GM19452 (cell line): Measurements from ENCODE around the gene TSPAN18.

Experiments used
- ATAC-seq: cut with Tn5 transposase; IDR thresholded peaks from one replicate; pipeline ENCODE4 v1.9.1; 2021; ENCODE audit not compliant: unreplicated experiment

TSPAN18 gene

DNA sequence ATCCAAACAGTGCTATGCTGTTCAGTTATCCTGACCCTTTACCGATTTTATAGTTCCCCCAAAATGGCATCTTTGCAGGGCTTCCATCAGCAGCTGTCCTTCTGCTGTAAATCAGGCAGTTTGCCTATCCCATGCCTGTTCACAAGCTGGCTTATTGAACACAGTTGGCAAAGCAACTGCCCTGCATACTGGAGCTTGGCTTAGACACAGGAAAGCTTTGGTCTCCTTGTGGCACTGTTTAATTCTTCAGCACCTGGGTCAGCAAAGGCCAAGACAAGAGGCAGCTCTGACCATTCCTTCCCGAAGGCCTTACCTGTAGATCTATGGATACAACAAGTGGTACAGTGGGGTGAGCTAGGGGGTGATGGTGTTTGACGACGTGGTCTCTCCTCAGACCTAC lies 32.2 kb downstream of the TSPAN18 start:
- ATAC-seq, result no peak

DNA sequence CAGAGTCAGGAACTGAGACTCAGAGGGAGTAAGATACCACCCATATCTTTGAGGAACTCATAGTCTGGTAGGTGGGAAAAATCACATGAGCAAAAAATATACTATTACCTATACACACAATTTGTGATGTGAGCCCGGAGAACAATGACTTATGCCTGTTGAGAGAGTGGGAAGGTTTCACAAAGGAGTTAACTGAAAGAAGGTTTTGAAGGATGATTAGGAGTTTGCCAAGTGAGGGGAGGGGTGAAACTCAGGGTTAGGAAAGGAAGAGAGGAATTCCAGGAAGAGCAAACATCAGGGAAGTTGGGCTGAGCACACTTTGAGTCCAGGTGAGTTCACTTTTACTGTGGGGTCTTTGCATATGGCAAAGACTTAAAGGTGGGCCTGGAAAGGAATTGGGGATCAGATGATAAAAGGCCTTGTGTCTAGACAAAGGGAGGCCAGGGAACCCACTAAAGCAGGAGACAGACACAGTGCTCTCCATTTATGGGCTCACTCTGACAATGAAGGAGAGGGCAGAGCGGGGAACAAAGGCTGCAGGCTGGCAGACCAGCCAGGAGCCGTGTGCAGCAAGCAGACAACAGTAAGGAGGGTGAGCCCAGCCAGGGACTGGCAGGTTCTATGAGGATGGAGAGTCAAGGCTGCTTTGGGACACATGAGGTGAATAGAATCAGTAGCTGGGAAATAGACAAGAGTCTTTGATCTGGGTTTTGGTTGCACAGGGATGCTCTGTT lies 33.1 kb downstream of the TSPAN18 start:
- ATAC-seq, result no peak

DNA sequence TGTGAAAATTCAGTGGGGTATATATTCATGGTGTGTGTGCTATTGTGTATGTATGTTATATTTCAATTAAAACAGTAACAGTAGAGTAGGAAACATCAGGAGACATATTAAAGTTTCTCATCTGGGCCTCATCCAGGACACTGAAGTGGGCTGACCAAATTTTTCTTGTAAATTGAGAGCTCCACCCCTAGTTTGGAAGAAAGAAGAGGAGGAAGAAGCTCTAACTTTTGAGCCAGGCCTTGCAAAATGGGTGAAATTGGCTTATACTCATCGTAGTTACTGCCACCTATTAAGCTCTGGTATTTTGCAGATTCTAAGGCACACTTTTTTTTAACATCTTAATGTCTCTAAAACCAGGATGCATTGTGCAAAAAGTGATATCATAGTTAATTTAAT lies 33.7 kb downstream of the TSPAN18 start:
- no peak for ATAC-seq

DNA sequence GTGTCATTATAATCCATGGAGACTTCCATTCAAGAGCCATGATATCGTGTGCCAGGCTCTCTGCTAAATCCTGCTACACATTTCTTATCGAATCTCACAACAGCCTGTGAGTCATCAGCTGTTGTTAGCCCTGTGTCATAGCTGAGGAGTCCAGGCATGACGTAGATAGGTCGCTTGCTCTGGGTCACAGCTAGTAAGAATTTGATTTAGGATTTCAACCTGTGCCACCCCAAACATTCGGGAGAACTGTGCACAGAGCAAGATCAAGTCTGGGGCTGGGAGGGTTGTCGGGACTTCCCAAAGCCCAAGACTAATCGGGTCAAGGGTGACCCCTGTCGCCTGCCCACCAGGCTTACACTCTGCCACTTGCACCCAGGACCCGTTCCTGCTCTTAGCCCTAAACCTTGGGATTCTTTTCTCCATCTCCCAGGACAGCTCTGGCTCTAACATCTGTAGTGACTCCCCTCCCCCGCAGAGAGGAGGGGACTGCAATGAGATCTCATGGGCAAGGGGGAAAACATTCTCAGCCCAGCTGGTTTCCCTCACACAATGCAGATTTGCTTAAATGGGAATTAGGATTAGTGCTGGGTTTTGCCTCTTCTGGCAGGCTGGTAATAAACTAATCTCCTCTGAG lies 34.3 kb downstream of the TSPAN18 start:
- ATAC-seq, result no peak

DNA sequence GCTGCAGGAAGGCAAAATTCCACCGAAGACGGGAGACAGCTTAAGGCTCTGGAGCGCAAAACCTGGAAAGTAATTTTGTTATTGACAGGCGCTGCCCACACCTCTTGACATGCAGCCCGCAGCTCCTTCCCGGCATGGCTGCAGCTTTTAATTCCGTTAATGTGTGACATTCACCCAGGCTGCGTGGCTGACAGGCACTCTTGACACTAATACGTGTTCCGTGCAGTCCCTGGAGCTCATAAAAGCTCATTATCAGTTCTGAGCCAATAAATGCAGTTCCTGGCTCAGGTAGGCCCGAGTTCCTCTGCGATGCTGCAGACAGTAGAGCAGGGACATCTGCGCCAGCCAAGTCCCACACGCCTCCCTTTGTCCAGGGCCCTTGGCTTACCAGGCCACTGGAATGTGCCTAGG lies 34.8 kb downstream of the TSPAN18 start:
- ATAC-seq, result no peak

DNA sequence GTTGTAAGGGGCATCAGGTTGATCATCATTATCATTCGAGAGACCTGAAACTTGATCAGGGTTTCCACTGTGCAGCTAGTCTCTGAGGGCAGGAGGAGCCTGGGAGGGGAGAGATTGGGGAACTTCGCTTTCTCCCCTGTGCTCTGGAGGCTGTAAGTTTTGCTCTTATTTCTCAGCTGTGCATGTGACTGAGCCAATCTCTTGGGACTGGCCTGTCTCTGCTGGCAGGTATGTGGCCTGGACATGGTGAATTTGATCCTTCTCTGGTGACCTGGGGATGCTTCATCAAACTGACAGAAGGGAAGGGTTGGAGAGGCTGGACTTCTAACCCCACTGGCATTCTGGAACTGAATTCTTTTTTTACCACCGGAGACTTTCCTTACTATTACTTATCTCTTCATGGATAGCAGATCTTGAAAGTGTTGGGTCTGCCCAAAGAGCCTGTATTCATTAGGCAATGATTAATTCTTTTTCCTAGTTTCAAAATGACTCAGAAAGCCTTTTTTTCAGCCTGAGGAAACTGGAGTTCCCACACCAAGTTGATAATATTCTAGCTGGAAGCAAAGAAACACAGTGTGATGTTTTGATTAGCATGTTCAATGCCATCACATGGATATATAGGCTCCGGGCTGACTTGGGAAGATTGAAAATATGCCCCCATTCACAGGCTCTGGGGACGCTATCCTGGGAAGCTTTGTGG lies 36.5 kb downstream of the TSPAN18 start:
- ATAC-seq, result no peak

DNA sequence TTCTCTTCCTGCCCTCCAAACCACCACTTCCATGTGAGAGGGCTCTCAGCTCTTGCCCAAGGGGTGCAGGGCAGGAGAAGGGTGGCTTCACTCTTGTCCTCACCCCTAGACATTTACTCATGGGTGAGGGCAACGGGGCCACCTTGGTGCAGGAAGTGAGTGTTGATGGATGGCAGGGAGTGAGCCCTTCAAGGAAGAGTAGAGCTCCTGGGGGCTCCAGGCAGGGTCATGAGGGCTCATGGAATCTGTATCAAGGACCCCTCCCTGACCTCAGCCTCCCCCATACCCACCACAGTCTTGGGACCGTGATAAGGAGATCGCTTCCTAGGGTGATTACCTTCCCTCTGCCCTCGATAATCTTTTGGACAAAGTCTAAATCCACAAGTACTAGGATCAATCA lies 37.8 kb downstream of the TSPAN18 start:
- no peak for ATAC-seq

DNA sequence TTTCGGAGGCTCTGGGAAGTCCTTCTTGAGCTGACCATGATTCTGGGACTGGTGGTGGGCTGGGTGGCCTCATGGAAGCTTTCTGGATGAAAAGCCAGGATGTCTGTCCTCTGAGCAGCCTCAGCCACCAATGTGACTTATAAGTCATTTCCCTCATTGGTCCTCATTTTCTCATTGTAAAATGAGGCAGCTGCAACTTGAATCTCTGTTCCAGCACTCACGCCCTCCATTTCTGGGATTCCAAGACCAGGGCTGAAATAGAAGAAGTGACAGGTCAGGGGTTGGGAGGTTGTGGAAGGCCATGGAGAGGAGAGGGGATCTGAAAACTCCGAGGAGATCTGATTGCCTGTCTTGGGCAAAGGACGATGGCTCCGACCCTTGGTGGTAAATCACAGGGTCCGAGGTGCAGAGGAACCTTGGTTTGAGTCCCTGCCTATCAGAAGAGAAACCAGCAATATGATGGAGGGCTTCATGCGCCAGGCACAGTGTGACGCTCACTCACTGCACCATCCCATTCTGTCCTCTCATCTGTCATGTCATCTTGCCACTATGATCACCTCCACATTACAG lies 38.3 kb downstream of the TSPAN18 start:
- ATAC-seq, result no peak

DNA sequence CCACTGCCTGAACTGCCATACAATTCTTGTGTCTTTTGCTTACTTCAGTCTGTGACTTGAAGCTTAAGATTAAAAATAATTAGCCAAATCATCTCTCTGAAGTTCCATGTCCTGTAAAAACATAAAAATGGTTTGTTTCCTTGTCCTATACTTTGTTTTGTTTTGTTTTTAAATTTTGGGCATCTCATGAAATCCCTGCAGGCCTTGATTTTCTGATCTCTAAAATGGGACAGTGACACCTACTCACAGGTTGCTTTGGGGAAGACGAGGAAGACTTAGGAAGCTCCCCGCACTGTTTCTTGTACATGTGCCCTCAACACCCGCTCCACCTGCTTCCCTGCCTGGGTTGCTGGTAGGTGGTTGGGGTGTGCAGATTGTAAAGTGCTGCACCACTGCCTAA lies 38.9 kb downstream of the TSPAN18 start:
- no peak for ATAC-seq

DNA sequence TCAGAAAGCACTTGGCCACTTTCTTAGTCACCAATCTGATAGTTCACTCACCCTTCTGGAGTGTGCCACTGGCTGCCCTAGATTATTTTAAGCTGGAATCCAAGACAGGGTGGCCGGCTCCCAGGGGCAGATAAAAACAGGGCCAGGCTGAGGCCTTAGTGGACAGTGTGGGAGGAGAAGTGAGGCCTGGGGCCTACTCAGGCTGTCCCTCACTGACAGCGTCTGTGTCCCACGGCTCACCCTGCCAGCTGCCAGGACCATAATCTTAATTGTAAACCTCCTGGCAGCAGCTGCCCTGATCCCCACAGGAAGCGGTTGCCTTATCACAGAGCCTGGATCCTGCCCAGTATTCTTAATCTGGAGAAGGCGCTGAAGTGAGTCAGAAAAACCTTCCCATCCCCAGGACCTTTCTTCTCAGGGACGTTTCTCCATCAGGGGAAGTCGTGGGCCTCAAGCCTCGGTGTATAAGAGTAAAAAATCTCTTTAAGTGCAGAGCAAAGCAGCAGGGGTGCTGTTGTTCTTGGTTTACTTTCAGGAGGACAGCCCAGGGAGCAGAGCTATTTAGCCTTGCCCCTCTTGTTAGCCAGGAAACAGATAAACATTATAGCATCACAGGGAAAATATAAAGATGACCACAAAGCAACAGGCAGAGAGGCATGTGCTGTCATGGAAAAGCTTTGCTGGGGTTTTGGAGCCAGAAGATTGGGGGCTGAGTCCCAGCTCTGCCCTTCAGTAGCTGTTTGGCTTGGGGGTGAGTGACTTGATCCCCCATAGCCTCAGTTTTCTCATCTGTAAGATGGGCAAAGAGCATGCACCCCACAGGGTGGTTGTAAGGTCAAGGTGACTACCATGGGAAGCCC lies 39.6 kb downstream of the TSPAN18 start:
- ATAC-seq, result no peak

DNA sequence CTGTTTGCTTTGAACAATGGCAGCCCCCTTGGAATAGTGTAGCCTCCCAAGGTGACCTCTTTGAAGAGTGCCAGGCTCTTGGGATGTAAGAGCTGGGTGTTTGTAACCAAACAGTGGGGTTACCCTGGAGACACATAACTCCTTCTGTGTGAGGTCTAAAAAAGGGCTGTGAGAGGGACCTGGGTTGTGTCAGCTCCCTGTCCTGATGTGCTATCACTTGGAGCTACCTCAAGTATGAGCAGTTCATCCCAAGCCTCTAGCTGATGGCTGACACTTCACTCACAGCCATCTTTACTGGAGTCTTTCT lies 40.2 kb downstream of the TSPAN18 start:
- ATAC-seq, result no peak

DNA sequence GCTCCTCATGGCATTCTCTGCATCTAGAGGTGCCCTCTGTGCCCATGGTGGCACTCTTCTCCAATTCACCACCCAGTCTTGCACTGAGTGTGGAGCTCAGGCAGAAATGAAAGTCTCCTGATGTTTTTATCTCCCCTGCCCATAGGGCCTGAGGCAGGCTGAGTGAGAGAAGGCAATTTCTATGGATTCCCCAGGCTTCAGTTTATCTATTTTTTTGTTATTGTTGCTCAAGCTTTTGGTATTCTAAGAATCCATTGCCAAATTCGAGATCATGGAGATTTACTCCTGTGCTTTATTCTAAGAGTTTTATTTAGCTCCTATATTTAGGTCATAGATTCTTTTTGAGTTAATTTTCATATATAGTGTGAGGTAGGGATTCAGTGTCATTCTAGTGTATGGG lies 40.7 kb downstream of the TSPAN18 start:
- ATAC-seq, result no peak

DNA sequence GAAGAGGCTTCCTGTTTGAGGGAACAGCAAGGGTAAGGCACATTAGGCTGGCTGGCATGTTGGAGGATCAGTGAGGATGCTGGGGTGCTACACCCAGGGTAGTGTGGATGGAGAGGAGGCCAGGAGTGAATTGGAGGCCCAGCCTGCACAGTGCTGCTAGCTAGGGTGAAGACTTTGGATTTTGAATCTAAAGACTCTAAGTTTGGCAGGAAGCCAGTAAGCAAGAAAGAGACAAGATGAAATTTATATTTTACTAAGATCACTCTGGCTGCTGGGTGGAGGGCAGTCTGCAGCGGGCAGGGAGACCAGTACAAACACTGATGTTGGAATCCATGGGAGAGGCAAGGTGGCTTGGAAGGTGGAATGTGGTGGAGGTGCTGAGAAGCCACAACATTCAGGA lies 43.6 kb downstream of the TSPAN18 start:
- ATAC-seq, result no peak

DNA sequence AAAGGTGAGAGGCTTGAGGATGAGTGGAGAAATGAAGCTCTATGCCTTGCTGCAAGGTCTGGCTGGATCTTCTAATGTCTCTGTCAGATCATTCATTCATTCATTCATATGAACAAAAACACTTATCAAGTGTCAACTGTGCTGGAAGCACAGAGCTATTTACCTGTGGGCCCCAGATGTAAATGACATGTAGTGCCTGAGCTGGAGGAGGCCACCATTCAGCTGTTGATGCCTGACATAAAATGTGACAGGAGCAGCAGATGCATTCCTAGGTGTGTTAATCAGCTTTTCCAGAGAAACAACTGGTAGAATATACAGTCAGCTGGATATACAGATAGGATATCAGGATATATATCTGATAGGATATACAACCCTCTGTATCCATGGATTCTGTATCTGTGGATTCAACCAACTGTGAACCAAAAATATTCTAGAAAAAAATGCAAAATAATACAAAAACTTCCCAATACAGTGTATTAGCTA lies 44.5 kb downstream of the TSPAN18 start:
- ATAC-seq, result no peak

DNA sequence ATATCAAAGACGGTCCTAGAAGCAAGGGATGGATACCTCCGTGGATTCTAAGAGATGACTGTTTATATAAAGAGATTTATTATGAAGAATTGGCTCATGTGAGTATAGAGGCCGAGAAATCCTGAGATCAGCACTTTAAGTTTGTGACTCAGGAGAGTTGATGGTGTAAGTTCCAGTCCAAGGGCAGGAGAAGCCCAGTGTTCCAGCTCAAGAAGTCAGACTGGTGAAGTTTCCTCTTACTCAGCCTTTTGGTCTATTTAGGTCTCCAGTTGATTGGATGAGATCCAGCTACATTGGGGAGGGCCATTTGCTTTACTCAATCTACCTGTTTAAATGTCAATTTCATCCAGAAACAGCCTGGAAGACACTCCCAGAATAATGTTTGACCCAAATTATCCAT lies 45.1 kb downstream of the TSPAN18 start:
- ATAC-seq, result no peak

DNA sequence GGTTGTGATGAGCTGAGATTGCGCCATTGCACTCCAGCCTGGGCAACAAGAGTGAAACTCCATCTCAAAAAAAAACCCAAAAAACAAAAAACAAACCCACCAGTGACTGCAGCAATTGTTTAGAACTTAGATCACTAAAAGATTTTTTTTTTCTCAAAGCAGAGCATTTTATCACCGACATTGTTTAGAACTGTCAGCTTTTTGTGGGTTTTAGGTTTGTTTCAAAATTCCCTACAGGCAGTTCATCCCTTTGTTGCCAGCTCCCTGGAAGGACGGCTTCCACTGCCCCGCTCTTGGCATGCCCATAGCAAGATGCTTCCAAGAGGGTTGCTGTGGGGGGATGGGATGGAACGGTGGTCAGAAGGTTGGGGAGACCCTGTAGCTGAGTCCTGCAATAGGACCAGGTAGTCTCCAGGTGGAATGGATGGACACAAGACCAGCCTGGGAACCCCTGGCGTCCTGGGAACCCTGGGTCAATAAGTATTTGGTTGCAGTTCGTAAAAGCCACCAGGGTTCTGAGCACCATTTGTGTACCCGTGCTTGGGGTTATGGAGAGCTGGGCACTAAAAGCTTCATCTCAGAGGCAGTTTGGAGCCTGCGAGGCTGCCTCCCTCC lies 46.7 kb downstream of the TSPAN18 start:
- no peak for ATAC-seq

DNA sequence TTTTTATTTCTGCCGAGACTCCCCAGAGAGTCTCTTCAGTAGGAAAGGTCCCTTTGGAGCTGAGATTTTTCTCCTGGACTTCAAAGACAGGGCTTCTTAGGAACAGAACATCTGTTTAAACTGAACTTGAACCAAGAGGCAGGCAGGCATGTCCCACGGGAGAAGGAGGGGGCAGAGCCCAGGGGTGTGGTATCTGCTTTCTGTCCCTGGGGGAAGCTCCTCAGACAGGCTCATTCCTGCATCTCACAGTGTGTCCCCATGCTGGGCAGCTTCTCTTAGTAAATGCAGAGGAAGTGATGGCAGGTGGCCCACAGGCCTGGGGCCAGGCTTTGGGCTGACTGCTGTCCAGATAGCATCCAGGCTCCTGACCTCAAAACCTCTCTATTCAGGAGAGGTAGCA lies 47.3 kb downstream of the TSPAN18 start:
- no peak for ATAC-seq

DNA sequence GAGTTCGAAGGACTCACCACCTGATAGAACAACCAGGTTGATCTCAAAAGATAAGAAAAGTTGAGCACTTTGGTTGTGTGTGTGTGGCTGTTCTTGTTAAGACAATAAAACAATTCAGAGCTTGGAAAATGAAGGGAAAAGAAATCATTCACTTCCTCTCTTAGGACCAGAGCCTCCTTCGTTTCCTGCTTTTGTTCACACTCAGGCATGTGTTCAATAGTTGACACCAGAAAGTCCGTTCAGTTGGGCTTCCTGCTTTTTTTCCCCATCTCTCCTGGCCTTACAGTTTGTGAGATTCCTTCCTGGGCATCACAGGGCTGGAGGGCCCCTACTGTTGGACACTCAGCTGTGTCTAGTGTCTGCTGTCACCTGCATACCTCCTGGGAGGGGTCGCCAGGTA lies 48.0 kb downstream of the TSPAN18 start:
- no peak for ATAC-seq

DNA sequence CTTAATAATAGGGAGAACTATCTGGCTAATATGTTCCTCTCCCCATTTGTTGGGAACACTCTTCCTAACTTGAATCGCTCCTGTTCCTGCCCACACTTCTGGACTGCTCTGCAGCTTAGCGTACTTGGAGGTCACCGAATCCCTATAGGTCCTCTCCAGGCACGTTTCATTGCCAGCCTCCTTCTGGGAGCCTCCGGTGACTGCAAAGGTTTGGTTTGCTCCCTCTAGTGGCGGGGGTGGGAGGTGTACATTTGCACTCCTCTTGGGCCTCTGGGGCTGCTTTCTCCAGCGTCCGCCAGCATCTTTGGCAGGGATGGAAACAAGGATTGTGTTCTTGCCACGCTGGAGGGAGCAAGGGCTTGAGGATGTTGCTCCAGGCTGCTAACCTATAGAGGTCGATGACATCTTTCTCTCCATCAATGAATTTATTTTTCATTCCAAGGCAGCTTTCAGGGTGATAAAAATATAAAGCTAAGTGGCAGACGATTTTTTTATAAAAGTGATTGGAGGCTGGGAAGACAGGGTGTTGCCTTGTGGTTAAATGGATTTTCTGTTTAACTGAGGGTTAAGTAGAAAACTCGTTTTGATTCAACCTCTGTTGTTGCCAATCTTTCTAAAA lies 48.7 kb downstream of the TSPAN18 start:
- no peak for ATAC-seq

DNA sequence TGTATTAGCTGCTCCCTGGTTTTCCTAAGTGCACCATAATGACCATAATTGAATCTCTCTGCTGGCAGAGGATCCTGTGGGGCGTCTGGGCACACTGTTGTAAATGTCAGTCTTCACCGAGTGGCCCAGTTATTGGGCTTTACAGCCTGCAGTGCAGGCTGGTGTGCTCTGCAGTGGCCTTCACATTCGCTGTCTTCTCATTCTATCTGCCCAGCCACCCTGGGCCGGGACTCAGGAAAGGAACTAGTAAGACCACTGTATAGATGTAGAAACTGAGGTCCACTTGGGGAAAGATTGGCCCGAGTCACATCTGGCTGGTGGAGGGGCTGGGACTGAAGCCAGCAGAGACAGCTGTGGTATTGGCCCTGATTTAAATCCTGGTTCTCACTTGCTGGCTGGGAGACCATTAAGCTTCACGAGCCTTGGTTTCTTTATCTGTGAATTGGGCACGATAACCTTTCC lies 49.3 kb downstream of the TSPAN18 start:
- no peak for ATAC-seq
